HG03460 (cell line): ENCODE measurements around the gene FANK1.
"Not testable (repeated sequence)": the region's sequence is repeated elsewhere in the genome, so short reads cannot be mapped to it uniquely, and the experiment has no call there.

Experiments used
- ATAC-seq: cut with Tn5 transposase; IDR thresholded peaks from one replicate; pipeline ENCODE4 v1.9.1; 2021; ENCODE audit not compliant: unreplicated experiment

Gene FANK1

DNA sequence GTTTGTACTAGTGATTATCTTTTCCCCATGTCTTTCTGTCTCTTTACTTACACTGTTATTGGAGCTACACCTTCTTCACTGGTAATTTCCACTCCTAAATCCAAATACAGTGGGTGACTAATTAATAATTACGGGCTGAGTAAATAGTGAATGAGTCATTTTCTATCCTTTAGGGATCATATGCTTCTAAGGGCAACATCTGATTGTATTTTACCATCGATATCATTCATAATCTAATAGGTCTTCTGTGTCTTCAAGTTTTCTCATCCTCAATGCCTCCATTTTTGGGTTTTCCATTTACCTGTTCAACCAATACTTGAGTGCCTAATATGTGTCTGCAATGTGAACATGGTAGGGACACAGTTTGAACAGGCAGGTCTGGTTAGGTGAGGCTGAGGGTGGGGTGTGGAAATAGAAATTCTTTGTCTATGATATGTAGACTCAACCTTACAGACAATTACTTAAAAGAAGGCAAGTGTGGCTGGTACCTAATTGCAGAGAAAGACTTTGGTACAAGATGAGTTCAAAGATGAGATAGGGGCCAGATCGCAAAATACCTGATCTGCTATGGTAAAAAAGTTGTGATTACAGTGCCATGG, 9.4 kb upstream of the FANK1 start:
- ATAC-seq, result no peak

DNA sequence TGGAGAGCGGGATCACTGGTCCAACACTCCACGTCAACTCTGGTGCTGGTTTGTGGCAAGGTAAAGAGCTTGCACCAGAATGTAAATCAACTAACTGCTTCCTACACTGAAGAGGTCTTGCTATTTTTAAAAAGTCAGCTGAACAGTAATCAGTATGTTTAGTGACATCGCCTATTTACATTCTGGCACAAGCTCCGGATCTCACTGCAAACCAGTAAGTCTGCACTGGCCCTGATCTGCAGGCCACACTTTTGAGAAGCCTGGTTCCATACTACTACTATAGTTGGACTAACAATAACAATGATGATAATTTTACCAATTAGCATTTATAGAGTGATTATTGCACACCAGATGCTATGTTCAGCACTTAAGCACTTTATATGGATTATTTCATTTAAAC, 6.9 kb upstream of the FANK1 start:
- ATAC-seq, result not testable (repeated sequence)

DNA sequence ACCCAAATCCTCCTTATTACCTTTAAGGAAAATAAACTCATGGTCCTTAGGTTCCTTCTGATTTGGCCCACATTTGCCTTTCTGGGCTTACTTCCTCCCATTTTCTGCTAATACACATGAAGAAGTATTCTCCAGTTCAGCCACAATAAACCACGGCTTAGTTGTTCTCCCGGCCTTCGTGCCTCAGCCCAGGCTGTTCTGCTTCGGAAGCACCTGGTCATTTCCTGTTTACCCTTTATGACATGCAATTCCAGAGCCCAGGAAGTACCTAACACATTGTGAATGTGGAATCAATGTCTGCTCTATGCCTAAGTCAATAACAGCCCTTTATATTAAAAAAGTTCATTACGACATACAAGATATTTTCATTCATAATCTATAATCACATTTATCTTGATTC, 4.0 kb upstream of the FANK1 start:
- not testable (repeated sequence) for ATAC-seq

DNA sequence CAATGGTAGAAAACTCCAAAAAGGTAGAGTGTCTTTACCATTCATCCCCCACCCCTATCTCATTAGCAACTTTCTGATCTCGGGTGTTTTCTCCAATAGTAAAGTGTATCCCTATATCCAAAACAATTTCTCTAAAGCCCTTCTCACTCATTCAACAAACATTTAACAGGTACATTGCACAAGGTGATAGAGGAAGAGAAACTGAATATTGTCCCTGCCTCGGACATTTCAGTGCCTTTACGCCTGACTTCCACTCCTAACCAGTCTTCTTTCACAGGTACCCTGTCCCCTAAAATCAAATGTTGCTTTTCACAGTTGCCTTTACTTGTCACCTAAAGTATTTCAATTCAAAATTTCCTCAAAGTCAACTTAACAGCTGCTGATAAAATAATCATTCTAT, 2.2 kb upstream of the FANK1 start:
- not testable (repeated sequence) for ATAC-seq

DNA sequence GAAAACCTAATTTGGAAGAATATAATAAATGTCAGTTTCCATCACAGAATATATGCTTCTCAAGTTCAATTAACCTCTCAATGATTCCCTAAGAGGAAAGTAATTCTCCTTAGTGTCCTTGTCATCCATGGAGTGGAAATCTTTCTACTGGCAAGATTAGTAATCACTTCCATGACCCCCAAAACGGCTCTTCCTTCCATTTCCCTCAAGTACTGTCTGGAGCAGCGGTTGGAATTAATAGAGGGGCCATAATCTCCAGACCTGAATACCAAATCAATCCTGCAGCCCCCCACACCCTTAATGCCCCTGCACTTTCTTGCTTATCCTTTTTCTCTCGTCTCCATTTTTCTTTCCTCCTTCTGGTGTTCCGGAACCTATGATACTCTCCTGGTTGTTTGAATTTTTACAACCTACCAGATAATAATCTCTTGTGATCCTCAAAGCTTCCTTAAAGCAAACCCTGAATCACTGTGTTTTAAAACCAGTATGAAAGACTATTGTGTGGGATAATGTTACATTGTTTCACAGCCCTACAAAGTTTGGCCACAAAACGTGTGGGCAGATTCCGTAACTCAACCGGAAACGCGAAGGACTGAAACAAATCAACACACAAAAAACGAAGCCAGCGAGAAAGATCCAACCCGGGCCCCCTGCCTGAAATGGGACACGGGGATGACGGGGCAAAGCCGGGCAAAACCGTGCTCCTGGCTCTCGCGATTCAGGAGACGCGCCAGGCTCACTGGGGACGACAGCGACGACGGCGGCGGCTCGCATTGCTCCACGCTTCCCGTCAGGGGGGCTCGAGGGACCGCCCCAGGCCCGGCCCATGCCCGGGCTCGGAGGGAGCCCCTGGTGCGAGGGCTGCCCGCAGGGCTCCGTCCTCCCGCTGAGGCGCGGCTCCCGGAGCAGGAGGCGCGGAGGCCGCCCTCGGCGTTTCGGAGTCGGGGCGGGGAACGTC, 955 bp upstream of the FANK1 start:
- peak; percentile 63 for ATAC-seq

DNA sequence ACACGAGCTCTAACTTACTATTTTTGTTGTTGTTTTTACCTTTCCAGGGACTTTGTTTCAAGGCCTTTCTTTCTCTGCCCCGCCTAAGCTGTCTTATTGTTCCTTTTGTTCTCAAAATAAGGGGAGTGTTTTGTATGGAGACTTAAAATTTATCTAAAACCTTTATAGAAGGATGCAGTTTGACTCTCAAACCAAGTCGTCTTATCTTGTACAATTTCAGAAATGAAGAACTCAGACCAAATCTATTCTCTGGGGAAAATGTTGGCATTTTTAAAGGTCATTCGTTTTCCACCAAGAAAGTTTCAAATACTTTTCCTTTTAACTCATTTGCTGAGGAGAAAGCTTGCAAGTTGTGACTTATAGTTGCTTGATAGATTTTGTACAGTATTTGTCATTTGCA, 953 bp downstream of the FANK1 start:
- ATAC-seq, result not testable (repeated sequence)

DNA sequence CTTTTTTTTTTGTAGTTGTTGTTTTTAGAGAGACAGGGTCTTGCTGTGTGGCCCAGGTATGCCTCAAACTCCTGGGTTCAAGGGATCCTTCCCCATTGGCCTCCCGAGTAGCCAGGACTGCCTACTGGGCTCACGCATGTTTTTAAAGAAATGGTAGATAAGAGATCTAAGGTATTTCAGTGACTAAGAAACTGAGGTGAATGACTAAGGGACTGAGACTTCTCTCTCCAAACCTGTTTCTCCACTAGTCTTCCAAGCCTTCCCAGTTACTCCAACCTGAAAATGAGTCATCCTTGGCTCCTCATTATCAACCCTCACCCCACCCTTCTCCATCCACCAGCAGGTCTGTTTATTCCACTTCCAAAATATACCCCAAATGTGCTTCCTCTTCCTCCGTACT, 4.6 kb downstream of the FANK1 start:
- not testable (repeated sequence) for ATAC-seq

DNA sequence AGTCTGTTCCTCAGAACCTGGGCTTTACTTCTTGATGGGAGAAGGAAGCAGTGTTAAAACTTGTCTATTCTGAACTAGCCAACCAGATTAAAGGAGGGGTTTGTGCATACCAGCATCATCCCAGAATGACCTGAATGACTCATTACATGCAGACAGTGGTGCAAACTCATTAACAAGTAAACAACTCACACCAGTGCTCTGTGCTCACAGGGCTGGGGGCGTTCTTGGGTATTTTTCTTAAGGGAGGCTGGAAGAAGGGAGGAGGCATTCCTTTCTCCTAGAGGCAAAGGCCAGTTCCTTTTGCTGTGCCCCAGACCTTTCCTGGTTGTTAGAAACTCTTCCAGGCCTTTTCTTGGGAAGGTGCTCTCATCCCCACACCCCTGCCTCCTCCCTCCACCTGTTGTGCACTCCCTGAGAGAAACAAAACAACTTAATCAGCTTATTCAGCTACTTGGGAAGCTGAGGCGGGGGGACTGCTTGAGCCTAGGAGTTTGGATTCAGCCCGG, 6.8 kb downstream of the FANK1 start:
- ATAC-seq, result not testable (repeated sequence)

DNA sequence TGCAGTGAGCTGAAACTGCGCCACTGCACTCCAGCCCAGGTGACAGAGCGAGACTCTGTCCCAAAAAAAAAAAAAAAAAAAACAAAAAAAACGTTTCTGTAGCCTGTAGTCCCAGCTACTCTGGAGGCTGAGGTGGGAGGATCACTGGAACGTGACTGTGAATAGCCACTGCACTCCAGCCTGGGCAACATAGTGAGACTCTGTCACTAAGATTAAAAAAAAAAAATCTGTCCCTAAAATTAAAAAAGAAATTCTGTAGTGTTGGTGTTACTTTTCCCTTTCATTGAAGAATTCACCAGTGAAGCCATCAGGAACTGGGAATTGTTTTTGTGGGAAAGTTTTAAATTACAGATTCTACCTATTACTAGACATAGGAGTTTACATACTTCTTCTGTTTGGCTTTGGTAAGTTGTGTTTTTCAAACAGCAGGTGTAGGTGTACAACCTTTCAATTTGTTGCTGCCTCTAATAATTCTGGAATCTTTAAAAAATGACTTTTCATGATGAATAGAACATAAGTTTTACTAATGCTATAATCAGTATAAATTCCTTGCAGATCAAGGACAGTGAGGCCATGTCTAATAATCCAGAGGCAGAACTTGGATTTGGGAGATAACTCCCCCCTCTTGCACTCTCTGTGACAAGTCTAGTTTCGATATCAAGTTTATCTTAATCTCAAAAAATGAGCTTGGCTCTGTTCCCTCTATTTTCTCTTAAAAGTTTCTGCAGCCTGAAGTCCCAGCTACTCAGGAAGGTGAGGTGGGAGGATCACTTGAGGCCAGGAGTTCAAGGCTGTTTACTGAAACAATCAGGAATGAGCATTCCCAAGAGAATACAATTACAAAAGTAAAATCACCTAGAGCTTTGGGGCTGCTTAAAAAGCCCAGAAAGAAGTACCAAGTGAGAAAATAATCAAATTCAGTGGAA, 9.0 kb downstream of the FANK1 start:
- ATAC-seq, result not testable (repeated sequence)

DNA sequence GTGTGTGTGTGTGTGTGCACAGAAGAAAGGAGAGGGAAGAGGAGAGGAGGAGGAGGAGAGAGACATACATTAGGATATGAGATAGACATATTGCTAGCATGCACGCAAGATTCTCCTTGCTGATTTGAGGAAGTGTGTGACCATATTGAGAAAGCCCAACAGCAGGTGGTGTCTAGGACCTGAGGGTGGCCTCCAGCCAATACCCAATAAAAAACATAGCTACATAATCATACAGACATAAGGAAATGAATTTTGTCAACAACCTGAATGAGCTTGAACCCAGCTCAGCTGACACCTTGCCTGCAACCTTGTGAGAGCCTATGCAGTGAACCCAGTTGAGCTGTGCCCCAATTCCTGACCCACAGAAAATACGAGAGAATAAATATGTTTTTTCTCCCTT, 11.2 kb downstream of the FANK1 start:
- ATAC-seq, result not testable (repeated sequence)

DNA sequence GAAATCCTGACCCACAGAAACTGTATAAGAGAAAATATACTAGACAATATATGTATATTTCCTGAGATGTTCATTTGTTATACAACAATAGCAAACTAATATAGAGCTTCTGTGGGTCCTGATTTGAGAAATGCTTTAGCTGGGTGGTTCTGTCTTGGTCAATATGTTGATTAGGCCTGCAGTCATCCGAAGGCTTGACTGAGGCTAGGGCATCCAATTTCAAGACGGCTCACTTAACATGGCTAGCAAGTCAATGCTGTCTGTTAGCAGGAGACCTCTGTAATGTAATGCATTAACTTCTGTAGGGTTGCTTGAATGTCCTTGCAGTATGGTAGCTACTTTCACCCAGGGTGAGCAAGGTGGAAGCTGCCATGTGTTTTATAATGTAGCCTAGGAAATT, 12.4 kb downstream of the FANK1 start:
- ATAC-seq, result not testable (repeated sequence)

DNA sequence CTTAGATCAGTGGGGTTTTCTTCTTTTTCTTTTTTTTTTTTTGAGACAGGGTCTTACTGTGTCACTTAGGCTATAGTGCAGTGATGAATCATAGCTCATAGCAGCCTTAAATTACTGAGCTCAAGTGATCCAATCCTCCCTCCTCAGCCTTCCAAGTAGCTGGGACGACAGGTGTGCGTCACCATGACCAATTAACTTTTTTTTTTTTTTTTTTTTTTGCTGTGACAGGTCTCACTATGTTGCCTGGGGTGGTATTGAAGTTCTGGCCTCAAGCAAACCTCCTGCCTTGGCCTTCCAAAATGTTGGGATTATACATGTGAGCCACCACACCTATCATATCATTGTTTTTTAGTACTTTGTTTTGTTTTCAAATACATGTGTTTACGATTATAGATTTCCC, 13.1 kb downstream of the FANK1 start:
- not testable (repeated sequence) for ATAC-seq

DNA sequence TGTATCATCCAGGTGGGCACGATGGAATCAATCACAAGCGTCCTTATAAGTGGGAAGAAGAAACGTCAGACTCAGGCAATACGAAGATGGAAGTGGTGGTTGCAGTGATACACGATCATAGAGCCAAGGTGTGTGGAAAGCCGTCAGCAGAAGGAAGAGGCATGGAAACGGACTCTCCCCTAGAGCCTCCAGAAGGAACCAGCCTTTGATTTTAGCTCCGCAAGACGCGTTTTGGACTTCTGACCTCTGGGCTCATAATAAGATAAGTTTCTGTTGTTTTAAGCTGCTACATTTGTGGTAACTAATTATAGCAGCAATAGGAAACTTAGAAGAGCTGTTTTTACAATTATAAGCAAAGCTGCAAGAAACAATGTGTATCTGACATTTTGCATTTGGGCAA, 14.8 kb downstream of the FANK1 start:
- ATAC-seq, result no peak

DNA sequence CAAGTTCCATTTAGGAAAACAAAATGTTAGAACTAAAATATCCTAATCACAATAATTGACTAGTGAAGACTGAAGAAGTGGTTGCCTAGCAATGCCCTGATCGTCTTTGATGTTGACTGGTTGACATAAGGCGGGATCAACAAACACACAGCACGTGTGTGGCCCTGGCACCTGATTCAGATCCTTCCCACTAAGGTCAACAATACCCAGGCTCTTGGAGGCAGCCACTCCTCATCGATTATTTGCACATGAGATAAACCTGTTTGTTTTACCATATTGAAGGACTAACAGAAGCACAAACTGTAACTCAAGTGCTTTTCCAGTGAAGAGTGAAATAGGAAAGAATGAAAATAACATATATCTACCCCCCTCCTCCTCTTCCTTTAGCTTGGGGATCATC, 15.6 kb downstream of the FANK1 start:
- no peak for ATAC-seq

DNA sequence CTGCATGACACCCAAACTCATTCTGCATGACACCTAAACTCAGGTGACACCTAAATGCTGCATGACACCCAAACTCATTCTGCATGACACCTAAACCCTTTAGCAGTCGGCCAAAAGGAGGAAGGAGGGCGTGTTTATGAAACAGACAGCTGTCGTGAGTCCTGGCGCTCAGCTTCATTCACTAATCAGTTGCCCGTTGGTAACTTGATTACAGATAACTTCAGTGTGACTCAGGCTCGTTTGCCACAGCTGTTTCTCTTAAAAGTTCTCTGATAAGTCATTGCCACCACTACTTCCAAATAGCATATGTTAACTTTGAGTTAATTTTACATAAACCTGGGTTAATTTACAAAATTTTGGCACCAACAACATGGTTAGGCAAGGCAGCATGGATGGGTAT, 16.9 kb downstream of the FANK1 start:
- not testable (repeated sequence) for ATAC-seq

DNA sequence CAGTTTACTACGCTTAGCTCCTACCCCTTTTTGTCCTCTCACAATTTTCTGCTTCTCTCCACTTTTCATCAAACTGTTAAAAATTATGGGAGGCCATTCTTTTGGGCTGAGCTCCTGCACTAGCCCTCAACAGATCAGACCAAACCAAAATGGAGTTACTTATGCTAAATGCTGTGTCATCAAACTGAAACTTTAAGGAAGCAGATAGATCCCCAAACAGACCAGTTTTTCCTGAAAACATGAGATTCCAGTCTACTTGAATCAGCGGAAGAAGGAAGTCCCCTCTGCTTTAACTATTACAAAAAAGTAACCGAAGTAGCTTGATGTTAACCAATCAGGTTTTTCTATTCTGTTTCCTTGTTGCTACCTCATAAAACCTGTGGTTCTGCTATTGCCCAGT, 20.6 kb downstream of the FANK1 start:
- ATAC-seq, result no peak

DNA sequence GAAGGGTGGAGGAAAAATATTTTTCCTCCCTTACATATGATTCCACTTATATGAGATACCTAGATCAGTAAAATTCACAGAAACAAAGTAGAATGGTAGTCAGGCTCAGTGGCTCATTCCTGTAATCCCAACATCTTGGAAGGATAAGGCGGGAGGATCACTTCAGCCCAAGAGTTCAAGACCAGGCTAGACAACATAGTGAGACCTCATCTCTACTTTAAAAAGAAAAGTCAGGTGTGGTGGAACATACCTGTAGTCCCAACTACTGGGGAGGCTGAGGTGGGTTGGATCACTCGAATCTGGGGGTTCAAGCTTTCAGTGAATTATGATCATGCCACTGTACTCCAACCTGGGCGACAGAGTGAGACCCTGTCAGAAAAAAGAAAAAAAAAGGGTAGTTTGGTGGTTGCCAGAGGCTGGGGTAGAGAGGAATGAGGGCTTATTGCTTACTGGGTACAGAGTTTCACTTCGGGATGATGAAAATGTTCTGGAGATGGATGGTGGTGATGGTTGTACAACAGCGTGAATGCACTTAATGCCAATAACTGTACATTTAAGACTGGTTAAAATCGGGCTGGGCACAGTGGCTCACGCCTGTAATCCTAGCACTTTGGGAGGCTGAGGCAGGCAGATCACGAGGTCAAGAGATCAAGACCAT, 21.5 kb downstream of the FANK1 start:
- ATAC-seq, result not testable (repeated sequence)

DNA sequence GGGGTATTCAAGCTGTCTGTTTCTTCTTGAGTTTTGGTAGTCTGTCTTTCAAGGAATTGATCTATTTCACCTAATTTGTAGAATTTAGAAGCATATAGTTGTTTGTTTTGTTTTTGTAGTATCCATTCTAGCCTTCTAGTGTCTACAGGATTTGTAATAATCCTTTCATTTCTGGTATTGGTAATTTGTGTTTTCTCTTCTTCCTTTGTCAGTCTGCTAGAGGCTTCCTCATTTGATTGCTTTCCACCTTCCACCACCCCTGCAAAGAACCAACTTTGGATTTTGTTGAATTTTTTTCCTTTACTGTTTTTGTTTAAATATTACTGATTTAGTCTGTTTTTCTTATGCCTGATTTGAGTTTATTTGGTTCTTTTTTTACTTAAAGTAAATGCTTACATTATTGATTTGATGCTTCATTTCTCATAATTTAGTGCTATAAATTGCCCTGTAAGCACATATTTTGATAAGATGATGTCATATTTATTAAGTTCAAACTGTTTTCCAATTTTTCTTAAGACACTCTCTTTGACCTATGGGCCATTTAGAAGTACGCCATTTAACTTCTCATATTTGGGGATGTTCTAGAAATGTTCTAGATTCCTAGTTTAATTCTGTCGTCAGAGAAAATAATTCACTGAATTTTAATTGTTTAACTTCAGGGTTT, 25.4 kb downstream of the FANK1 start:
- not testable (repeated sequence) for ATAC-seq

DNA sequence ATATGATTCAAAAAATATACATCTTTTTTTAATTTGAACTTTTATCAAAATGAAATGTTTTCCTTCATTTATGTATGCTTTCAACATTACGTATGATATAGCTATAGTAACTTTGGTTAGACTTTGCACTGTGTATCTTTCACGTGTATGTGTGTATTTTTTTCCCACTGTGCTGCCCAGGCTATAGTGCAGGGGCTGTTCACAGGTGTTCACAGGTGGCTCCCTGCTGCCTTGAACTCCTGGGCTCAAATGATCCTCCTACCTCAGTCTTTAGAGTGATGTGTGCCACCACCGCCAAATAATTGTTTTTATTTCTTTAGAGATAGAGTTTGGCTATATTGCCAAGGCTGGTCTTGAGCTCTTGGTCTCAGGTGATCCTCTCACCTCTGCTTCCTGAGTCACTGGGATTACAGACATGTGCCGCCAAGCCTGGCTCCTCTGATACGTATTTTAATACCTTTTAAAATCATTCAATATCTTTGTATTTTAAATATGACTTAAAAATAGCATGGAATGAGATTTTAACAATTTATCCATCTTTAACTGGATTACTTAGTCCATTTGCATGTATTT, 29.0 kb downstream of the FANK1 start:
- ATAC-seq, result no peak

DNA sequence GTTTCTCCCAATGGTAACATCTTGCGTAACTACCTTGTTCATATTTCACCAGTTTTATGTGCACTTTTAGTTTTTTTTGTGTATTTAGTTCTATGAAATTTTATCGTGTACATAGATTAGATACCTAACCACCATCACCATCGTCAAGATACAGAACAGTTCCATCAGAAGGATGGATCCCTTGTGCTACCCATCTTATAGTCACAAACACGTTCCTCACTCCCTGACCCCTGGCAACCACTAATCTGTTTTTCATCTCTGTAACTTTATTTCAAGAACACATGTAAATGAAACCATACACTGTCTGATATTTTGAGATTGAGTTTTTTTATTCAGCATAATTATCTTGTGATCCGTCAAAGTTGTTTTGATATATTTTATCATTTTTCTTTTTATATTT, 29.9 kb downstream of the FANK1 start:
- no peak for ATAC-seq
